ENCODE data around the gene MEIS1.

The MEIS1 gene

GRCh38 chr2:66565291-66565690 is 130.4 kb downstream of the MEIS1 start:
- H3K27me3 ChIP-seq (ENCODE audit: low read depth, low read length) = no peaks in the 10 kb centered on the region
- H3K9me3 ChIP-seq (ENCODE audit: insufficient read depth, low read length) = no peaks in the 10 kb centered on the region
- no peaks in the 10 kb centered on the region for H3K79me2 ChIP-seq (ENCODE audit: low read length)
- no peaks in the 10 kb centered on the region for H3K4me1 ChIP-seq (ENCODE audit: low read length)
- no peak overlapping the region for H3K4me2 ChIP-seq (ENCODE audit: low read length)
- no peak overlapping the region for H3K9ac ChIP-seq (ENCODE audit: low read length)
- no peak overlapping the region for H2AFZ ChIP-seq (ENCODE audit: low read depth, low read length)
- no peak overlapping the region for H3K27ac ChIP-seq (ENCODE audit: low read length)
- H4K20me1 ChIP-seq (ENCODE audit: insufficient read depth, low read length) = no peaks in the 10 kb centered on the region
- no peak overlapping the region for H3K4me3 ChIP-seq (ENCODE audit: low read length)
- TF ChIP-seq, protein P1, sequence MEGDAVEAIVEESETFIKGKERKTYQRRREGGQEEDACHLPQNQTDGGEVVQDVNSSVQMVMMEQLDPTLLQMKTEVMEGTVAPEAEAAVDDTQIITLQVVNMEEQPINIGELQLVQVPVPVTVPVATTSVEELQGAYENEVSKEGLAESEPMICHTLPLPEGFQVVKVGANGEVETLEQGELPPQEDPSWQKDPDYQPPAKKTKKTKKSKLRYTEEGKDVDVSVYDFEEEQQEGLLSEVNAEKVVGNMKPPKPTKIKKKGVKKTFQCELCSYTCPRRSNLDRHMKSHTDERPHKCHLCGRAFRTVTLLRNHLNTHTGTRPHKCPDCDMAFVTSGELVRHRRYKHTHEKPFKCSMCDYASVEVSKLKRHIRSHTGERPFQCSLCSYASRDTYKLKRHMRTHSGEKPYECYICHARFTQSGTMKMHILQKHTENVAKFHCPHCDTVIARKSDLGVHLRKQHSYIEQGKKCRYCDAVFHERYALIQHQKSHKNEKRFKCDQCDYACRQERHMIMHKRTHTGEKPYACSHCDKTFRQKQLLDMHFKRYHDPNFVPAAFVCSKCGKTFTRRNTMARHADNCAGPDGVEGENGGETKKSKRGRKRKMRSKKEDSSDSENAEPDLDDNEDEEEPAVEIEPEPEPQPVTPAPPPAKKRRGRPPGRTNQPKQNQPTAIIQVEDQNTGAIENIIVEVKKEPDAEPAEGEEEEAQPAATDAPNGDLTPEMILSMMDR (IDR thresholded peaks at IDR 0.05; ENCODE audit: low read depth, low read length) = no peak
- no peak for TF ChIP-seq EZH2phosphoT487 (IDR thresholded peaks at IDR 0.05; ENCODE audit: low read depth)
- no peaks in the 10 kb centered on the region for H3K36me3 ChIP-seq (replicated peaks; ENCODE audit: low read depth, low read length)

GRCh38 chr2:66566726-66567399 is 131.9 kb downstream of the MEIS1 start:
- Histone ChIP-seq H3K4me3 (ENCODE audit: low read length) (no peak overlapping the region), H3K4me1 (ENCODE audit: low read length) (no peaks in the 10 kb centered on the region), H3K9me3 (ENCODE audit: insufficient read depth, low read length) (no peaks in the 10 kb centered on the region), H3K27me3 (ENCODE audit: low read depth, low read length) (no peaks in the 10 kb centered on the region), H3K4me2 (ENCODE audit: low read length) (no peak overlapping the region), H3K9ac (ENCODE audit: low read length) (no peak overlapping the region), H3K79me2 (ENCODE audit: low read length) (no peaks in the 10 kb centered on the region), H2AFZ (ENCODE audit: low read depth, low read length) (no peak overlapping the region), H3K36me3 (replicated peaks; ENCODE audit: low read depth, low read length) (no peaks in the 10 kb centered on the region), H3K27ac (ENCODE audit: low read length) (no peak overlapping the region), H4K20me1 (ENCODE audit: insufficient read depth, low read length) (no peaks in the 10 kb centered on the region)
- TF ChIP-seq EZH2phosphoT487 (IDR thresholded peaks at IDR 0.05; ENCODE audit: low read depth) = no peak
- TF ChIP-seq, protein P1 (IDR thresholded peaks at IDR 0.05; ENCODE audit: low read depth, low read length) = no peak

- H3K4me2 ChIP-seq (ENCODE audit: low read length) = no peak overlapping the region
- H3K4me1 ChIP-seq (ENCODE audit: low read length) = no peaks in the 10 kb centered on the region
- H3K4me3 ChIP-seq (ENCODE audit: low read length) = no peak overlapping the region
- TF ChIP-seq EZH2phosphoT487 (IDR thresholded peaks at IDR 0.05; ENCODE audit: low read depth) = no peak
- TF ChIP-seq, protein P1 (IDR thresholded peaks at IDR 0.05; ENCODE audit: low read depth, low read length) = no peak
- H3K27me3 ChIP-seq (ENCODE audit: low read depth, low read length) = no peaks in the 10 kb centered on the region
- no peaks in the 10 kb centered on the region for H4K20me1 ChIP-seq (ENCODE audit: insufficient read depth, low read length)
- H3K79me2 ChIP-seq (ENCODE audit: low read length) = no peaks in the 10 kb centered on the region
- no peak overlapping the region for H2AFZ ChIP-seq (ENCODE audit: low read depth, low read length)
- no peaks in the 10 kb centered on the region for H3K9me3 ChIP-seq (ENCODE audit: insufficient read depth, low read length)
- H3K36me3 ChIP-seq (replicated peaks; ENCODE audit: low read depth, low read length) = no peaks in the 10 kb centered on the region
- no peak overlapping the region for H3K27ac ChIP-seq (ENCODE audit: low read length)
- H3K9ac ChIP-seq (ENCODE audit: low read length) = no peak overlapping the region
Observed at GRCh38 chr2:66567729-66568128, 132.8 kb downstream of the MEIS1 start.

DNA sequence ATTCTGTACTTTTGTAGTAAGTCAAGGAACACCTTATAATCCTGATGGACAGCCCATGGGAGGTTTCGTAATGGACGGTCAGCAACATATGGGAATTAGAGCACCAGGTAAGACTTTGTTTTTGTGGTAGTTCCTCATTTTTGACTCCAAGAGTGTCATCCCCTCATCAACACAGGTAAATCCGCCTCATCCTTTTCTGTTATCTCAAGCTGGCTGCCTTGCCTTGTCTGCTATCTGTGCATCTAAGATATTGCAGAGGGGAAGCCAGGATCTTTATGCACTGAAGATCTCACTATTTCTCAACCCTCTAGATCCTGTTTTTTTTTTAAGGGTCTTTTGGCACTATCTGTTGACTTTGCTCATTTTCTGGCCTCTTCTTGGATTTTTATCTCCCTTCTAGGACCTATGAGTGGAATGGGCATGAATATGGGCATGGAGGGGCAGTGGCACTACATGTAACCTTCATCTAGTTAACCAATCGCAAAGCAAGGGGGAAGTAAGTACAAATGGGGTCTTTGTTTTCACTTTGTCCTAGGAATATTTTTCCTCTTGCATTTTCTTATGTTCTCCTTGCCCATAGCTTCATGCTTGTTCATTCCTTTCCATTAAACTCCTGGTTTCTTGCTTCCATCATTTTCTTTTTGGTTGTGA is 133.8 kb downstream of the MEIS1 start:
- no peaks in the 10 kb centered on the region for H3K9me3 ChIP-seq (ENCODE audit: insufficient read depth, low read length)
- no peak overlapping the region for H3K4me3 ChIP-seq (ENCODE audit: low read length)
- TF ChIP-seq, protein P1 (IDR thresholded peaks at IDR 0.05; ENCODE audit: low read depth, low read length) = no peak
- TF ChIP-seq EZH2phosphoT487 (IDR thresholded peaks at IDR 0.05; ENCODE audit: low read depth) = no peak
- no peak overlapping the region for H3K27ac ChIP-seq (ENCODE audit: low read length)
- H3K79me2 ChIP-seq (ENCODE audit: low read length) = no peaks in the 10 kb centered on the region
- no peaks in the 10 kb centered on the region for H4K20me1 ChIP-seq (ENCODE audit: insufficient read depth, low read length)
- H3K36me3 ChIP-seq (replicated peaks; ENCODE audit: low read depth, low read length) = no peaks in the 10 kb centered on the region
- no peaks in the 10 kb centered on the region for H3K27me3 ChIP-seq (ENCODE audit: low read depth, low read length)
- no peak overlapping the region for H3K4me2 ChIP-seq (ENCODE audit: low read length)
- no peak overlapping the region for H2AFZ ChIP-seq (ENCODE audit: low read depth, low read length)
- H3K4me1 ChIP-seq (ENCODE audit: low read length) = no peaks in the 10 kb centered on the region
- H3K9ac ChIP-seq (ENCODE audit: low read length) = no peak overlapping the region

Data from OCI-LY3 (cell line).